HG03439 (cell line): ENCODE measurements around the gene NOVA1.

Source experiments
- ATAC-seq: cut with Tn5 transposase; IDR thresholded peaks from one replicate; pipeline ENCODE4 v1.9.1; 2021; ENCODE audit warnings: mild to moderate bottlenecking, moderate library complexity; ENCODE audit not compliant: unreplicated experiment

Gene NOVA1

GRCh38 chr14:26454105-26454504 lies 143.7 kb downstream of the NOVA1 start:
- ATAC-seq, result no peak

- no peak for ATAC-seq
Observed at GRCh38 chr14:26448181-26448855, 149.5 kb downstream of the NOVA1 start.

GRCh38 chr14:26444822-26445221 lies 153.0 kb downstream of the NOVA1 start:
- ATAC-seq, result no peak

GRCh38 chr14:26443654-26444053 lies 154.2 kb downstream of the NOVA1 start:
- ATAC-seq, result no peak

GRCh38 chr14:26429205-26429604 lies 168.6 kb downstream of the NOVA1 start:
- ATAC-seq, result no peak

GRCh38 chr14:26427097-26427496 lies 170.7 kb downstream of the NOVA1 start:
- ATAC-seq, result no peak

- no peak for ATAC-seq
Observed at GRCh38 chr14:26424537-26424936, 173.3 kb downstream of the NOVA1 start.

GRCh38 chr14:26415618-26416123 lies 182.2 kb downstream of the NOVA1 start:
- ATAC-seq, result no peak

GRCh38 chr14:26414926-26415325 lies 182.9 kb downstream of the NOVA1 start:
- ATAC-seq, result no peak

- no peak for ATAC-seq
Observed at GRCh38 chr14:26414103-26414502, 183.7 kb downstream of the NOVA1 start.

GRCh38 chr14:26412421-26412820 lies 185.4 kb downstream of the NOVA1 start:
- no peak for ATAC-seq

- no peak for ATAC-seq
Observed at GRCh38 chr14:26410189-26410685, 187.6 kb downstream of the NOVA1 start.

GRCh38 chr14:26404927-26405326 lies 192.9 kb downstream of the NOVA1 start:
- ATAC-seq, result no peak

- no peak for ATAC-seq
Observed at GRCh38 chr14:26403760-26404159, 194.1 kb downstream of the NOVA1 start.

- ATAC-seq, result no peak
Observed at GRCh38 chr14:26402126-26402525, 195.7 kb downstream of the NOVA1 start.

GRCh38 chr14:26401179-26401968 lies 196.5 kb downstream of the NOVA1 start:
- no peak for ATAC-seq

- ATAC-seq, result no peak
Observed at GRCh38 chr14:26400373-26400772, 197.5 kb downstream of the NOVA1 start.

- ATAC-seq, result no peak
Observed at GRCh38 chr14:26398616-26399015, 199.2 kb downstream of the NOVA1 start.
